Fibroblast of lung (primary cell): ENCODE results near the gene R3HDM4.

Source experiments
- EZH2 ChIP-seq: IDR thresholded peaks from 2 replicates; pipeline ENCODE4 v1.5.1; 2012; ENCODE audit warnings: low read length, control low read depth, mild to moderate bottlenecking; ENCODE audit errors: missing control alignments
- TF ChIP-seq, protein P1 (sequence below), 2 donors: IDR thresholded peaks in 1 of 2; conservative IDR thresholded peaks in 1 of 2; 1 replicate in 1 of 2; 2 replicates in 1 of 2; pipeline ENCODE4 v1.5.1; 2011 to 2012; ENCODE audit warnings: low read length in 2 of 2, control low read depth in 1 of 2, inconsistent platforms in 1 of 2, low read depth in 1 of 2, mild to moderate bottlenecking in 1 of 2

DNA sequence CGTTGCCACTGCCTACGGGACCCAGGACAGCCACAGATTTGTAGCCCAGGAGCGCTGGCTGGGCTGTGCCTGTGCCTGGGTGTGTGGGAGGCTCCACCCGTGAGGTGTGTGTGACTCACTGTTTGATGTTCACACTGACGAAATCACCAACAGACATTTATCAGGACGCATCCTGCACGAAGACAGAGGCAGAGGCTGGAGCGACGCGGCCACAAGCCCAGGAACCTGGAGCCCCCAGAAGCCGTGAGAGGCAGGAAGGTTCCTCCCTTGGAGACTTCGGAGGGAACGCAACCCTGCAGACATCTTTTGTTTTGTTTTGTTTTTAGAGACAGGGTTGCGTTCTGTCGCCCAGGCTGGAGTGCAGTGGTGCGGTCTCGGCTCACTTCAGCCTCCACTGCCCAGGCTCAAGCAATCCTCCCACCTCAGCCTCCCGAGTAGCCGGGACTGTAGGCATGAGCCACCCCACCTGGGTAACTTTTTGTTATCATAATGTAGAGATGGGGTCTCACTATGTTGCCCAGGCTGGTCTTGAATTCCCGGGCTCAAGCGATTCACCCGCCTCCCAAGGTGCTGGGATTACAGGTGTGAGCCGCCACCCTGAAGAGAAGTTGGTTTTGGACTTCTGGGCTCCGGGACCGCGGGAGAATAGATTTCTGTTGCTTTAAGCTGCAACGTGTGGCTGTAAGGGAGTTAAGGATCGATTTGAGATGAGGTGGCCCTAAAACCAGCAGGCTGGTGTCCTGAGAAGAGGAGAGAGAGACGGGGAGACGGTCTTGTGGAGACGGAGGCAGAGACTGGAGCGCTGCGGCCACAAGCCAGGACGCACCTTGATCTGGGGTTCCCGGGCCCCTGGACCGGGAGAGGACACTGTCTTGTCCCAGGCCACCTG is 46.2 kb upstream of the R3HDM4 start:
- TF ChIP-seq, protein P1, sequence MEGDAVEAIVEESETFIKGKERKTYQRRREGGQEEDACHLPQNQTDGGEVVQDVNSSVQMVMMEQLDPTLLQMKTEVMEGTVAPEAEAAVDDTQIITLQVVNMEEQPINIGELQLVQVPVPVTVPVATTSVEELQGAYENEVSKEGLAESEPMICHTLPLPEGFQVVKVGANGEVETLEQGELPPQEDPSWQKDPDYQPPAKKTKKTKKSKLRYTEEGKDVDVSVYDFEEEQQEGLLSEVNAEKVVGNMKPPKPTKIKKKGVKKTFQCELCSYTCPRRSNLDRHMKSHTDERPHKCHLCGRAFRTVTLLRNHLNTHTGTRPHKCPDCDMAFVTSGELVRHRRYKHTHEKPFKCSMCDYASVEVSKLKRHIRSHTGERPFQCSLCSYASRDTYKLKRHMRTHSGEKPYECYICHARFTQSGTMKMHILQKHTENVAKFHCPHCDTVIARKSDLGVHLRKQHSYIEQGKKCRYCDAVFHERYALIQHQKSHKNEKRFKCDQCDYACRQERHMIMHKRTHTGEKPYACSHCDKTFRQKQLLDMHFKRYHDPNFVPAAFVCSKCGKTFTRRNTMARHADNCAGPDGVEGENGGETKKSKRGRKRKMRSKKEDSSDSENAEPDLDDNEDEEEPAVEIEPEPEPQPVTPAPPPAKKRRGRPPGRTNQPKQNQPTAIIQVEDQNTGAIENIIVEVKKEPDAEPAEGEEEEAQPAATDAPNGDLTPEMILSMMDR (conservative IDR thresholded peaks at IDR 0.05 in 1 of 2, IDR thresholded peaks at IDR 0.05 in 1 of 2; ENCODE audit: low read depth in 1 of 2, low read length in 2 of 2) = no peak
- no peak for TF ChIP-seq EZH2
